Measurements from ENCODE around the gene SLC9A4.

The SLC9A4 gene

DNA sequence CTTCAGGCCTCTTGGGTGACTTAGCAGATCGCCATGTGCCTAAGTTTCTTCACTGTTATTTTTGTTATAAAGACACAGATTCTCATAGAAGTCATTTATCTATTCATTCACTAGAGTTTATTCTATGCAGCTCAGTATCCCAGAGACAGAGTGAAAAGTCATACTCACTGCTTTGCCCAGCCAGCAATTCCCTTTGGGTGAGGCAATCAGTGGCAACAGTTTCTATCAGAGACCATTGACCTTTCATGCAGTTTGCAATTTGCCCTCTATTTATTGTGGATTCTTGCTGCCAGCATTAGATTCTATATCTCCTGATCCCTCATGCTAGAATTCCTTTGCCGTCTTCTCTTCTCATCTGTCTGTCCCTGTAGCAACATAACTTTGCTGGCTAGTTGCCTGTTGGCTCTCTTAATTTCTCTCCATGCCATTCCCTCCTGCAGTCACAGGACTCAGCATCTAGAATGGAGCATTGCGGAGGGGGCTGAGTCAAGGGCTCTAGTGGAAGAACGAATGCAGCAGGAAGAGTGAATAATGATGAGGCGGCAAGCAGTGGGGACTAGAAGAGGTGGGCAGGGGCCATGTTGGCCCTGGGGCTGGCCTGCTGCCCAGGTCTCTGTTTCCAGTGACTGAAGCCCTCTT lies 12.2 kb downstream of the SLC9A4 start:
- no peak for DNase-seq (ENCODE audit: low read depth, low spot score)
- ChIA-PET CTCF (interaction anchor here (3.3 kb wide), 1 partner anchor 12 kb away, joined by 40 read pairs; the partner anchor contains the start of gene SLC9A4), POLR2A (no interaction called here)
- TF ChIP-seq, protein P1, sequence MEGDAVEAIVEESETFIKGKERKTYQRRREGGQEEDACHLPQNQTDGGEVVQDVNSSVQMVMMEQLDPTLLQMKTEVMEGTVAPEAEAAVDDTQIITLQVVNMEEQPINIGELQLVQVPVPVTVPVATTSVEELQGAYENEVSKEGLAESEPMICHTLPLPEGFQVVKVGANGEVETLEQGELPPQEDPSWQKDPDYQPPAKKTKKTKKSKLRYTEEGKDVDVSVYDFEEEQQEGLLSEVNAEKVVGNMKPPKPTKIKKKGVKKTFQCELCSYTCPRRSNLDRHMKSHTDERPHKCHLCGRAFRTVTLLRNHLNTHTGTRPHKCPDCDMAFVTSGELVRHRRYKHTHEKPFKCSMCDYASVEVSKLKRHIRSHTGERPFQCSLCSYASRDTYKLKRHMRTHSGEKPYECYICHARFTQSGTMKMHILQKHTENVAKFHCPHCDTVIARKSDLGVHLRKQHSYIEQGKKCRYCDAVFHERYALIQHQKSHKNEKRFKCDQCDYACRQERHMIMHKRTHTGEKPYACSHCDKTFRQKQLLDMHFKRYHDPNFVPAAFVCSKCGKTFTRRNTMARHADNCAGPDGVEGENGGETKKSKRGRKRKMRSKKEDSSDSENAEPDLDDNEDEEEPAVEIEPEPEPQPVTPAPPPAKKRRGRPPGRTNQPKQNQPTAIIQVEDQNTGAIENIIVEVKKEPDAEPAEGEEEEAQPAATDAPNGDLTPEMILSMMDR (IDR thresholded peaks at IDR 0.05; ENCODE audit: insufficient read depth, low read length, missing control alignments): no peak
- no peak overlapping the region for H3K4me3 ChIP-seq (ENCODE audit: low read depth, low read length)

DNA sequence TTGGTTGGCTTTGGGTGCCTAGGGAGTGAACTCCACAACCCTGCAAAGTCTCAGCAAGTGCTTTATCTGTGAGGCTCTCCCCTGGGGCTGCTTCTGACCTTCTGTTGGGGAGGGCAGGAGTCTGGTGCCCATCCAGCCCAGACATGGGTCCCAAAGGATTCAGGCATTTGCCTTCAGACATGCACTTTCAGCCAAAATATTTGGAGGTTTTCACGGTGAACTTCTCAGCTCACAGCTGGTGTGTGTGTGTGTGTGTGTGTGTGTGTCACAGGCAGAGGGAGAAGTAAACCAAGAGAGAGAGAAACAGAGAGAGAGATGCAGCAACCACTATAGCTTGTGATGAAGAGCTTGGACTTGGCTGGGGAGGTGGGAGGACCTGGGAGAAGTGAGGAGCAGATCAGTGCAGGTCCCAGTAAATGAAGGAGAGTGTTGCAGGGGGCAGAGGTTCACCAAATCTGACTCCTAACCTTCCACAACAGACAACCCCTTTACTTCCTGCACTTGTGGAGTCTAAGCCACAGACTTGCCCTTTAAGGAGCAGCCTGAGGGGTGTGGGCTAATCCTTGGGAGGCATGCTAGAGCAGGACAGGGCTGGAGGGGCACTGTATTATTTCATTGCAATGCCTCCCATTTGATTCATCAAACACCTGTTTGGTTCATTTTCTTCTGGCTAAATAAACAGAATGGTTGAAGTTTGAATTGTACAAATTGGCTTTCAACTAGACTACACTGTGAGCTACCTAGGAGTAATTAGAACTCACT lies 14.1 kb downstream of the SLC9A4 start:
- ChIA-PET CTCF (interaction anchor here (0.9 to 5.8 kb wide), 3 partner anchors 15 to 129 kb away, joined by 3 to 47 read pairs (median 6); partner anchors contain the start of gene SLC9A4), POLR2A (interaction anchor here (1.4 kb wide), 1 partner anchor 27 kb away, joined by 4 read pairs; no protein-coding TSS in a partner anchor)
- no peak for DNase-seq (ENCODE audit: low read depth, low spot score)
- H3K4me3 ChIP-seq (ENCODE audit: low read depth, low read length): no peak overlapping the region
- TF ChIP-seq, protein P1 (IDR thresholded peaks at IDR 0.05; ENCODE audit: insufficient read depth, low read length, missing control alignments): no peak

DNA sequence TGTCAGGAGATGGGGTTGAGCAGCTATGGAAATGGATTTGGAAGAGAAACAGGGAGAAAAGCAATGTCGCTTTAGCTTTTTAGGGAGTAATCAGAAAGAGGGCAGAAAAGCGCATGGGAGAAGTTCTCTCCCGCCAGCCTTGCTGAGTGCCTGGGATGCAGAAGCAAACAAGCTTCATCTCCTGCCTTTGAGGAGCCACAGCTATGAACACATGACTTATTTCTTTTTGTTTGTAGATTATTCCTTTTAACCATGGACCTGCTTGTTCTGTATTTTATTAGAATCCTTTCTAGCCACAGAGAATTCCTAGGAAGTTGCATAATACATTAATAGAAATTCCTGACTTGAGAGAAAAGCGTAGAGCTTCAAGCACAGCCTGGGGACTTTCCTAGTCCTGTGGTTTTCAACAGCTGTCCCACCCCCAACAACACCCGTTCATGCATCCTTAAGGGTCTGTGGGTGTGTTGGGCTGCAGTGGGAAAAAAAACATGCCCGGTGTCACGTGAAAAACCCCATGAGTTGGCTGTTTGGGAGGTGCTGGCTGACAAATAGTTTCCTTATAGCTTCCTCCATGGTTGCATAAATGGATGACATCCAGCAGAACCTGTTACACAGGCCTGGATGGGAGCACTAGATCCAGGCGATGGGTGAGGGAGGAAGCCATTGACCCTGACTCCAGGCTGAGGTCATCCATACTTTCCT lies 14.9 kb downstream of the SLC9A4 start:
- POLR2A ChIA-PET: interaction anchor here (1.4 kb wide), 1 partner anchor 26 kb away, joined by 4 read pairs; no protein-coding TSS in a partner anchor
- CTCF ChIA-PET: interaction anchor here (0.9 to 5.8 kb wide), 3 partner anchors 16 to 128 kb away, joined by 3 to 47 read pairs (median 6); partner anchors contain the start of gene SLC9A4
- DNase-seq (ENCODE audit: low read depth, low spot score): peak; percentile 37
- TF ChIP-seq, protein P1 (IDR thresholded peaks at IDR 0.05; ENCODE audit: insufficient read depth, low read length, missing control alignments): no peak
- no peak overlapping the region for H3K4me3 ChIP-seq (ENCODE audit: low read depth, low read length)

DNA sequence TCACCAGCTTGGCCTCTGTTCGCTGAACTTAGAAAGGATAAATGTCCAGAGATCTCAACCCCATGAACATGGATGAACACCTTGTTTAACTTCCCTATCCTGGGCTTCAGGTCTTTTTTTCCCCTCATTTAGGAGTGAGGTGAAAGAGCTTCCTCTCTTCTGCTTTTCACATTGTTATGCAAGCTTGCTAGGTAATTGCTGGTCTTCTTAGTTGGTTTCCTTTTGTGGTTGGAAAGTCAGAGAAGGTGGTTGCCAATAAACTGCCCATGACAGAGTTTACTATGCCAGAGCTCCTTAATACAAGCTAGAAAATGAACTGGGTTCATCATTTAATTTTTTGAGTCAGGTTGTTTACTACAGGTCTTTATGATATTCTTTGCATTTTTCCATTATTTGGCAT lies 16.6 kb downstream of the SLC9A4 start:
- ChIA-PET POLR2A (no interaction called here), CTCF (interaction anchor here (5.8 kb wide), 1 partner anchor 17 kb away, joined by 47 read pairs; the partner anchor contains the start of gene SLC9A4)
- TF ChIP-seq, protein P1 (IDR thresholded peaks at IDR 0.05; ENCODE audit: insufficient read depth, low read length, missing control alignments): no peak
- no peak overlapping the region for H3K4me3 ChIP-seq (ENCODE audit: low read depth, low read length)
- DNase-seq (ENCODE audit: low read depth, low spot score): no peak

DNA sequence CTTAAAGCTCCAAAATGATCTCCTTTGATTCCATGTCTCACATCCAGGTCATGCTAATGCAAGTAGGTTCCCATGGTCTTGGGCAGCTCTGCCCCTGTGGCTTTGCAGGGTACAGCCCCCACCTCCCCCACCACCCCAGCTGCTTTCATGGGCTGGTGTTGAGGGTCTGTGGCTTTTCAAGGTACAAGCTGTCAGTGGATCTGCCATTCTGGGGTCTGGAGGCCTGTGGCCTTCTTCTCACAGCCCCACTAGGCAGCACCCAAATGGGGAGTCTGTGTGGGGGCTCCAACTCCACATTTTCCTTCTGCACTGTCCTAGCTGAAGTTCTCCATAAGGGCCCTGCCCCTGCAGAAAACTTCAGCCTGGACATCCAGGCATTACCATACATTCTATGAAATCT lies 19.0 kb downstream of the SLC9A4 start:
- no peak overlapping the region for H3K4me3 ChIP-seq (ENCODE audit: low read depth, low read length)
- POLR2A ChIA-PET: no interaction called here
- CTCF ChIA-PET: interaction anchor here (1.3 kb wide), 1 partner anchor 19 kb away, joined by 3 read pairs; the partner anchor contains the start of gene SLC9A4
- DNase-seq (ENCODE audit: low read depth, low spot score): no peak
- TF ChIP-seq, protein P1 (IDR thresholded peaks at IDR 0.05; ENCODE audit: insufficient read depth, low read length, missing control alignments): no peak
